A673 (cell line): ENCODE measurements around the gene CCDC158. TPM values are rescaled to one million over a fixed set of nuclear protein-coding genes. Genes with fewer than 3 reads are reported as not detected.
"Not testable (repeated sequence)": the region's sequence is repeated elsewhere in the genome, so short reads cannot be mapped to it uniquely, and the experiment has no call there.

ENCODE experiments used
- BruUV-seq: library from RNA; stranded (reverse); fragments of 400-500 nt; replicated peaks from 2 replicates; lab custom pipeline; 2021; lab: Mats Ljungman, UMichigan
- CTCF ChIA-PET: fragments of 300-600 bp; sonication (Branson Sonifier 250); formaldehyde crosslinking; loops from one replicate; lab custom pipeline; 2022; ENCODE audit warnings: antibody characterized with exemption; lab: Charles Lee
- POLR2A ChIA-PET: fragments of 300-600 bp; sonication (Branson Sonifier 250); formaldehyde crosslinking; loops from one replicate; lab custom pipeline; 2022; ENCODE audit warnings: antibody characterized with exemption; ENCODE audit not compliant: low non-redundant PET; lab: Charles Lee
- DNase-seq: peaks from one replicate; pipeline ENCODE4 v3.0.0-alpha.2; 2015; ENCODE audit warnings: low spot score
- H3K27ac ChIP-seq: fragments of 200-600 bp; sonication (generic); 2 replicates; pipeline ENCODE4 v1.5.1; 2016; ENCODE audit warnings: mixed run types, low read depth, mild to moderate bottlenecking, mixed read lengths, antibody characterized with exemption, low read length; ENCODE audit not compliant: poor library complexity, severe bottlenecking
- H3K27me3 ChIP-seq: fragments of 200-600 bp; sonication (generic); replicated peaks from 2 replicates; pipeline ENCODE4 v1.6.1; 2017; ENCODE audit warnings: mixed run types, low read depth, mild to moderate bottlenecking, mixed read lengths, antibody characterized with exemption, low read length; ENCODE audit not compliant: insufficient read depth, poor library complexity
- H3K36me3 ChIP-seq: fragments of 200-600 bp; sonication (generic); 2 replicates; pipeline ENCODE4 v1.6.1; 2016; ENCODE audit warnings: mixed run types, mild to moderate bottlenecking, mixed read lengths, antibody characterized with exemption, low read length; ENCODE audit not compliant: insufficient read depth, poor library complexity, severe bottlenecking
- H3K4me1 ChIP-seq: fragments of 200-600 bp; sonication (generic); 2 replicates; pipeline ENCODE4 v1.6.1; 2017; ENCODE audit warnings: mixed run types, mild to moderate bottlenecking, mixed read lengths, antibody characterized with exemption, low read length; ENCODE audit not compliant: insufficient read depth, poor library complexity, severe bottlenecking
- H3K4me3 ChIP-seq: fragments of 200-600 bp; sonication (generic); 2 replicates; pipeline ENCODE4 v1.5.1; 2016; ENCODE audit warnings: low read depth, mixed run types, mild to moderate bottlenecking, mixed read lengths, low read length; ENCODE audit not compliant: poor library complexity, severe bottlenecking
- H3K9me3 ChIP-seq: fragments of 200-600 bp; sonication (generic); 2 replicates; pipeline ENCODE4 v1.6.1; 2016; ENCODE audit warnings: mixed run types, low read depth, mild to moderate bottlenecking, mixed read lengths, antibody characterized with exemption, low read length; ENCODE audit not compliant: poor library complexity, severe bottlenecking
- CTCF ChIP-seq: fragments of 300-800, 200-600 bp; sonication (generic); conservative IDR thresholded peaks from 2 replicates; pipeline ENCODE4 v1.5.1; 2017; ENCODE audit warnings: low read depth, mild to moderate bottlenecking, antibody characterized with exemption, low read length, moderate library complexity, mixed read lengths
- EZH2 ChIP-seq: fragments of 200-600 bp; sonication (generic); IDR thresholded peaks from 2 replicates; pipeline ENCODE4 v1.6.1; 2017; ENCODE audit warnings: borderline replicate concordance, low read depth, mild to moderate bottlenecking, mixed read lengths, antibody characterized with exemption, low read length; ENCODE audit not compliant: poor library complexity, severe bottlenecking
- intact Hi-C: fragments of 100-400 bp; cut with micrococcal nuclease; formaldehyde crosslinking; loops from one replicate; pipeline ENCODE4 v1.10.0; 2022; ENCODE audit not compliant: unreplicated experiment
- total RNA-seq: library from RNA; stranded (reverse); gene quantifications from 2 replicates; pipeline ENCODE4 v1.2.3, GENCODE V29; 2021

CCDC158 gene
- total RNA-seq, 1 experiment from 2014 or later, result not detected

GRCh38 chr4:76429636-76430035 lies 8.7 kb upstream of the CCDC158 start:
- no peaks in the 10 kb centered on the region for H3K9me3 ChIP-seq
- H3K27me3 ChIP-seq, result no peaks in the 10 kb centered on the region
- POLR2A ChIA-PET, result no interaction called here
- H3K36me3 ChIP-seq, result no peaks in the 10 kb centered on the region
- no peak for TF ChIP-seq EZH2
- no peak for TF ChIP-seq CTCF
- no peak overlapping the region for H3K27ac ChIP-seq
- no peaks in the 10 kb centered on the region for H3K4me1 ChIP-seq
- DNase-seq, result no peak
- H3K4me3 ChIP-seq, result no peak overlapping the region
- intact Hi-C loops, result loop anchor here (5.0 kb wide), 2 partner anchors 328 to 773 kb away; no protein-coding TSS in a partner anchor
- BruUV-seq, result no TSS peak
- CTCF ChIA-PET, result no interaction called here

DNA sequence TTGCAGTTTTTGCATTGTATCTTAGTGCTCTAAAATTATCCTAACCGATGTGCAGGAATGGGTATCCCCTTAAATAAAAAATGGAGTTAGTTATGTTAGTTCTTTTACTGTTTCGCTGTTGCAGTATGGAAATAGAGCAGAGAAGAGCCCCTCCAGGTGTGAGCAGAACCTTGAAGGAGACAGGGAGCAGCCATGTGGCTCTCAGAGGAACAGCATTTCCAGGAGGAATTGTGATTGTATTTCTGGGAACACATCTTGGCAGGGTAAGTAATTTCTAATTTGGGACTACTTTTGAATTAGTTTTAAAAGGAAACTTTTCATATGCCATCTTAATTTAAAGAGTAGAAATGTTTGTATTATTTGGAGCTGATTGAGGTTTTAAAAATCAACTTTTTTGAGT lies 5.3 kb upstream of the CCDC158 start:
- no peaks in the 10 kb centered on the region for H3K9me3 ChIP-seq
- H3K4me3 ChIP-seq, result no peak overlapping the region
- no TSS peak for BruUV-seq
- H3K27ac ChIP-seq, result no peak overlapping the region
- CTCF ChIA-PET, result interaction anchor here (0.7 kb wide), 1 partner anchor 9 kb away, joined by 4 read pairs; the partner anchor contains the start of gene SHROOM3
- no peaks in the 10 kb centered on the region for H3K36me3 ChIP-seq
- no peaks in the 10 kb centered on the region for H3K27me3 ChIP-seq
- POLR2A ChIA-PET, result no interaction called here
- no peak for TF ChIP-seq CTCF
- TF ChIP-seq EZH2, result no peak
- DNase-seq, result no peak
- intact Hi-C loops, result no loop called here
- no peaks in the 10 kb centered on the region for H3K4me1 ChIP-seq

- H3K27ac ChIP-seq, H3K36me3 ChIP-seq, DNase-seq, H3K4me1 ChIP-seq, H3K27me3 ChIP-seq, CTCF ChIA-PET, intact Hi-C loops, H3K9me3 ChIP-seq, POLR2A ChIA-PET, H3K4me3 ChIP-seq, BruUV-seq: not testable (repeated sequence)
Observed at GRCh38 chr4:76423159-76423558, 2.2 kb upstream of the CCDC158 start.

GRCh38 chr4:76420188-76420761 lies 666 bp downstream of the CCDC158 start:
- no peaks in the 10 kb centered on the region for H3K4me1 ChIP-seq
- ChIA-PET CTCF (no interaction called here), POLR2A (no interaction called here)
- no peaks in the 10 kb centered on the region for H3K36me3 ChIP-seq
- no peaks in the 10 kb centered on the region for H3K27me3 ChIP-seq
- no peak overlapping the region for H3K27ac ChIP-seq
- TF ChIP-seq CTCF (no peak), EZH2 (no peak)
- no peak overlapping the region for H3K4me3 ChIP-seq
- intact Hi-C loops, result no loop called here
- BruUV-seq, result no TSS peak
- DNase-seq, result no peak
- H3K9me3 ChIP-seq, result no peaks in the 10 kb centered on the region
